Mononuclear cell (primary cell): Measurements from ENCODE around the gene CENPA. TPM values are rescaled to one million over a fixed set of nuclear protein-coding genes. Genes with fewer than 3 reads are reported as not detected.

Source experiments
- H3K27me3 ChIP-seq: 2 replicates; pipeline ENCODE4 v1.6.0; 2011; ENCODE audit warnings: low read length, control low read depth; ENCODE audit not compliant: insufficient read depth
- H3K4me1 ChIP-seq: 2 replicates; pipeline ENCODE4 v1.5.1; 2011; ENCODE audit warnings: mild to moderate bottlenecking, low read length, control low read depth; ENCODE audit not compliant: insufficient read depth
- H3K4me3 ChIP-seq: 2 replicates; pipeline ENCODE4 v1.5.1; 2011; ENCODE audit warnings: mild to moderate bottlenecking, low read length, moderate library complexity
- H3K9me3 ChIP-seq: 2 replicates; pipeline ENCODE4 v1.5.1; 2011; ENCODE audit warnings: low read depth, mild to moderate bottlenecking, control low read depth, low read length
- total RNA-seq: library from RNA; depleted of rRNA; stranded (reverse); fragments of >200 nt; gene quantifications from one replicate; pipeline ENCODE4 v1.2.3, GENCODE V29; 2012

The CENPA gene
- total RNA-seq, 1 donor, result 0.63 TPM

DNA sequence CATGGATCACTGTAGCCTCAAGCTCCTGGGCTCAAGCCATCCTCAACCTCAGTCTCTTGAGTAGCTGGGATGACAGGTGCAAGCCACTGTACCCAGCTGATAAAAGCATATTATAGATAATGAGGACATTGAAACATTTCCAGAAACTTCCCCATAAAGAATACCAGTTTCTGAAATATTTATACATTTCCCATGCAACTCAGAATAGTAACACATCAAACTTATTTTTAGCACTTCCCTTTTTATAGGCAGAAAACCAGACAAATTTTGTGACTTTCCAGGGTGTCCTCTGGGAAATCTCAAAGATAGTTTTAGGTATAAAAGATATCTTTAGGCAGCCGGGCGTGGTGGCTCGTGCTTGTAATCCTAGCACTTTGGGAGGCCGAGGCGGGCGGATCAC lies 37.0 kb downstream of the CENPA start:
- H3K9me3 ChIP-seq, result no peaks in the 10 kb centered on the region
- H3K4me1 ChIP-seq, result no peaks in the 10 kb centered on the region
- no peaks in the 10 kb centered on the region for H3K27me3 ChIP-seq
- no peak overlapping the region for H3K4me3 ChIP-seq

DNA sequence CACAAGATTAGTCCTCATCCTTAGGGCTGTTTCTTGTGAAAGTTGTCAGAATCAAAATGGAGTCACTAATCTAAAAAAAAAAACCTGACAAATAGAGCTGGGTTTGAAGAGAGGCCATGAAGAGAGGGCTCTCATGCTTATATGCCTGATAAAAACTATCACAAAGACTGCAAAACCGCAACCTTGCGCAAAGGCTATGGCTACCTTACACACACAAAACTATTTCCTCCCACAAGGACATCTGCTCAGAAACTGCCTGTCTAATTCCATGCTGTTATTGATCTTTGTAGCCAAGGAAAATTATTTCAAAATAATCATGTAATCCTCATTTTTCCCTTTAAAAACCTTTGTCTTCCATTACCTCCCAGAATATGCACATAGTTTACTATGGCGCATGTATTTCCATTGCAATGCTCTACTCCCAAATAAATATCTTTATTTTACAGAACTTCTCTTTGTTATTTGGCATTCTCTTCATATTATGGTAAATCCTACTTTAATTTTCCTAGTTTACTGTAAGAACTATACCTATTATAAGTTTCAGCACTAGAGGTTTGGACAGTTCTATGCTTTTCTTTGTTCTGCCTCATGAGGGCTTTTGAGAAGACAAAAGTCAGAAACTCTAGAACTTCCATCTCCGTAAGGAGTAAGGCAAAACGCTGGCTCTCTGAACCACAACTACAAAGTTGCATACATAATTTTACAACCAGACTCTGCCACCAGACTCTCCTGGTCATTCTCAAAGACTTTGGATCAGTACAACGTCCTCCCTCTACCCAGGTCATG lies 52.5 kb downstream of the CENPA start:
- H3K9me3 ChIP-seq, result no peaks in the 10 kb centered on the region

DNA sequence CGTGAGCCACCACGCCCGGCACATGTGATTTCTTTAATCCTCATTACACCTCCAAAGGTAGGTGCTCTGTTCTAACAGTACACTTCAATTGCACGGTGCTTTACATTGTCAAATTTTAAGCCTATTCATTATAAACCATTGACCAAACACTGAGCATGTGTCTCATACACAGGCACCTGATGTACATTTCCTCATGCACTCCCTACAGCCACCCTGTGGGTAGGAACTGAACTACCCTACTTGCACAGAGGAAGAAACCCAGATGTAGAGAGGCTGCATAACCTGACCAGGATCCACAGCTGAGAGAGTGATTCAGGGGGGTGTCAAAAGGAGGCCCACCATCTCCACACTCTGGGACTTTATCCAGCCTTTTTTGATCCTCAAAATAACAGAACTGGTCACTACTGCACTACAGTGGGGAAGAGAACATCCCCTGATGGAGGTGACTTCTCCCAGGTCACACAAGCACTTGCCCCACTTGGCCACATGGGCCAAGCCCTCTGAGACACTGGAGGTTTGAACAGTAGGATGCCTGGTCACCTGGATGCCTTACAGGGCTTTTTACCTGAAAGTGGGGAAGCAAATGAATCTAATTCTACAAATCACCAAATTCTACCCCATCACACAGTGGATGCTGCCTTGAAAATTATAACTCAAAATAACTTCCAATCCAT lies 55.2 kb downstream of the CENPA start:
- H3K4me3 ChIP-seq, result no peak overlapping the region
- no peaks in the 10 kb centered on the region for H3K9me3 ChIP-seq
- no peaks in the 10 kb centered on the region for H3K4me1 ChIP-seq
- H3K27me3 ChIP-seq, result peaks cover 23% of the 10 kb centered on the region

More for the DNA sequence above, 52.5 kb downstream of the CENPA start:
- H3K4me3 ChIP-seq, result no peak overlapping the region
- H3K4me1 ChIP-seq, result no peaks in the 10 kb centered on the region
- peaks cover 15% of the 10 kb centered on the region for H3K27me3 ChIP-seq

DNA sequence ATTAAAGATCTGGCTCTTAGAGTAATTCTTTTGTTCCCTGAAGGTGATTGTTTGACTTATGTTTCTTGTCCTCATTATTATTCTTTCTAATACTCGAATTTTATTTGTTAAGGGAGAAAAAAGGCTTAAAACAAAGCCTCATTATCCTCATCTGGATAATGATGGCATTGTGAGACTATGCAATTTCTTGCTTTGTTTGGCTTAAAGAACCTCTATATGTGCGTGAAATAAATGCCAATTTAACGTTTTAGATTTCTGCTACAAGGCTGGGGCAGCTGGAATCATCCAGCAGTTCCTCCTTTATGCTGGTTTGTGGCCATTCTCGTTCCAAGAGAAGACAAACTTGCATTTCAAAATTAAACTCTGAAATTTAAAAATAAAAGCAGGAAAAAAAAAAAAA lies 57.2 kb downstream of the CENPA start:
- Histone ChIP-seq H3K27me3 (peaks cover 35% of the 10 kb centered on the region), H3K4me3 (no peak overlapping the region), H3K9me3 (no peaks in the 10 kb centered on the region), H3K4me1 (peaks cover 18% of the 10 kb centered on the region)

Other genes starting within 250 kb of the CENPA start
- not detected for gene CIB4, start 144.7 kb upstream of the CENPA start, total RNA-seq
- 0.21 TPM for gene KCNK3, start 93.3 kb upstream of the CENPA start, total RNA-seq
- gene SLC35F6, start 21.8 kb upstream of the CENPA start, total RNA-seq, result 30.3 TPM
- gene DPYSL5, start 62.1 kb downstream of the CENPA start, total RNA-seq, result not detected
- gene MAPRE3, start 184.6 kb downstream of the CENPA start, total RNA-seq, result 0.42 TPM
- 10.7 TPM for gene TMEM214, start 246.9 kb downstream of the CENPA start, total RNA-seq